Endodermal cell (in vitro differentiated cells): Measurements from ENCODE around the gene GPR149. TPM values are rescaled to one million over a fixed set of nuclear protein-coding genes. Genes with fewer than 3 reads are reported as not detected.

Experiments used
- DNase-seq: peaks from one replicate; pipeline ENCODE4 v3.0.0-alpha.2; 2017
- H3K27ac ChIP-seq: 2 replicates; pipeline ENCODE4 v1.5.1; 2013; ENCODE audit warnings: mild to moderate bottlenecking, low read depth, low read length, moderate library complexity
- H3K27me3 ChIP-seq: 2 replicates; pipeline ENCODE4 v1.6.1; 2013; ENCODE audit warnings: mild to moderate bottlenecking, low read length, moderate library complexity; ENCODE audit not compliant: insufficient read depth, control insufficient read depth, poor library complexity, severe bottlenecking
- H3K36me3 ChIP-seq: 2 replicates; pipeline ENCODE4 v1.7.0; 2013; ENCODE audit warnings: mild to moderate bottlenecking, low read length, moderate library complexity; ENCODE audit not compliant: control insufficient read depth, insufficient read depth
- H3K4me1 ChIP-seq: one replicate; pipeline ENCODE4 v1.7.0; 2013; ENCODE audit warnings: low read length; ENCODE audit not compliant: control insufficient read depth, insufficient read depth
- H3K4me3 ChIP-seq: 2 replicates; pipeline ENCODE4 v1.5.1; 2013; ENCODE audit warnings: mild to moderate bottlenecking, low read length, moderate library complexity
- H3K9ac ChIP-seq: 2 replicates; pipeline ENCODE4 v1.6.1; 2013; ENCODE audit warnings: mild to moderate bottlenecking, low read length, moderate library complexity; ENCODE audit not compliant: poor library complexity, severe bottlenecking; ENCODE audit errors: extremely low read depth
- H3K9me3 ChIP-seq: 2 replicates; pipeline ENCODE4 v1.6.1; 2013; ENCODE audit warnings: mild to moderate bottlenecking, low read length, moderate library complexity; ENCODE audit not compliant: control insufficient read depth
- H3K27ac Mint-ChIP-seq: 2 replicates; pipeline ENCODE4 v1.8.0; 2020; ENCODE audit warnings: mixed read lengths
- H3K27me3 Mint-ChIP-seq: 2 replicates; pipeline ENCODE4 v1.8.0; 2021; ENCODE audit warnings: mild to moderate bottlenecking, mixed read lengths; ENCODE audit not compliant: insufficient read depth
- H3K36me3 Mint-ChIP-seq: 2 replicates; pipeline ENCODE4 v1.8.0; 2020; ENCODE audit warnings: low read depth, mixed read lengths
- H3K4me1 Mint-ChIP-seq: 2 replicates; pipeline ENCODE4 v1.8.0; 2020; ENCODE audit warnings: mixed read lengths
- H3K4me3 Mint-ChIP-seq: 2 replicates; pipeline ENCODE4 v1.8.0; 2020; ENCODE audit warnings: mild to moderate bottlenecking, moderate library complexity, mixed read lengths
- H3K9me3 Mint-ChIP-seq: 2 replicates; pipeline ENCODE4 v1.8.0; 2020; ENCODE audit warnings: mild to moderate bottlenecking, mixed read lengths
- CTCF ChIP-seq: fragments of 200-600 bp; sonication (generic); conservative IDR thresholded peaks from 2 replicates; pipeline ENCODE4 v1.5.0; 2021; ENCODE audit warnings: antibody characterized with exemption, mild to moderate bottlenecking
- WGBS, 2 experiments: methylation state at CpG; one replicate each; pipeline versions ENCODE4 v1.1.5 to v1.1.7; 2013; ENCODE audit warnings: missing lambda C conversion rate in 2 of 2, mixed read lengths in 1 of 2; ENCODE audit not compliant: insufficient coverage in 1 of 2, insufficient read length in 1 of 2; 5-methylcytosine and 5-hydroxymethylcytosine counted together
- total RNA-seq, 2 donors: library from RNA; stranded (reverse); fragmentation: NEBNext Ultra II Directional in 1 of 2; extraction: Animal tissue kit (Norgen Biotek cat#: 25700) in 1 of 2; gene quantifications; 2 replicates in 1 of 2; 3 replicates in 1 of 2; pipeline ENCODE4 v1.2.1, GENCODE V29; 2021

The GPR149 gene
- total RNA-seq, 2 donors from 2014 or later = not detected

- H3K4me1 ChIP-seq = no peaks in the 10 kb centered on the region
- H3K9me3 ChIP-seq = peaks cover 16% of the 10 kb centered on the region
- TF ChIP-seq CTCF = no peak
- peaks cover 11% of the 10 kb centered on the region for H3K9me3 Mint-ChIP-seq
- no peaks in the 10 kb centered on the region for H3K36me3 Mint-ChIP-seq
- H3K4me3 ChIP-seq = no peak overlapping the region
- no peak for DNase-seq
- peaks cover 10% of the 10 kb centered on the region for H3K4me1 Mint-ChIP-seq
- no peak overlapping the region for H3K27ac ChIP-seq
- no peaks in the 10 kb centered on the region for H3K27me3 Mint-ChIP-seq
- no peak overlapping the region for H3K4me3 Mint-ChIP-seq
- H3K9ac ChIP-seq = no peak overlapping the region
- no peaks in the 10 kb centered on the region for H3K27me3 ChIP-seq
- no peaks in the 10 kb centered on the region for H3K36me3 ChIP-seq
- no peak overlapping the region for H3K27ac Mint-ChIP-seq
Measured at GRCh38 chr3:154364849-154365248, 65.1 kb downstream of the GPR149 start.

- DNase-seq = no peak
- no peaks in the 10 kb centered on the region for H3K27me3 Mint-ChIP-seq
- 80% methylated on average over 1 of the region's 1 CpG; no CpG with 5 or more reads in 1 of the 2 experiments for WGBS, 2 experiments
- H3K36me3 Mint-ChIP-seq = no peaks in the 10 kb centered on the region
- no peaks in the 10 kb centered on the region for H3K4me1 ChIP-seq
- peaks cover 16% of the 10 kb centered on the region for H3K9me3 ChIP-seq
- H3K27me3 ChIP-seq = no peaks in the 10 kb centered on the region
- H3K27ac Mint-ChIP-seq = no peak overlapping the region
- H3K4me1 Mint-ChIP-seq = no peaks in the 10 kb centered on the region
- H3K9me3 Mint-ChIP-seq = peaks cover 11% of the 10 kb centered on the region
- no peak overlapping the region for H3K4me3 ChIP-seq
- H3K27ac ChIP-seq = no peak overlapping the region
- no peaks in the 10 kb centered on the region for H3K36me3 ChIP-seq
- H3K9ac ChIP-seq = no peak overlapping the region
- TF ChIP-seq CTCF = no peak
- no peak overlapping the region for H3K4me3 Mint-ChIP-seq
Measured at GRCh38 chr3:154361099-154361498, 68.9 kb downstream of the GPR149 start.

- no peak for DNase-seq
- Mint-ChIP-seq H3K27me3 (no peaks in the 10 kb centered on the region), H3K9me3 (no peaks in the 10 kb centered on the region), H3K36me3 (no peaks in the 10 kb centered on the region), H3K4me1 (no peaks in the 10 kb centered on the region), H3K4me3 (no peak overlapping the region), H3K27ac (no peak overlapping the region)
- Histone ChIP-seq H3K36me3 (no peaks in the 10 kb centered on the region), H3K9me3 (no peaks in the 10 kb centered on the region), H3K4me3 (no peak overlapping the region), H3K4me1 (no peaks in the 10 kb centered on the region), H3K9ac (no peak overlapping the region), H3K27ac (no peak overlapping the region), H3K27me3 (no peaks in the 10 kb centered on the region)
- WGBS, 2 experiments = 84% methylated on average over 1 of the region's 1 CpG; no CpG with 5 or more reads in 1 of the 2 experiments
- TF ChIP-seq CTCF = no peak
Measured at GRCh38 chr3:154356009-154356408, 74.0 kb downstream of the GPR149 start.
